Esophagus squamous epithelium (tissue), 5 donors: ENCODE data around the gene RASSF1. TPM values are rescaled to one million over a fixed set of nuclear protein-coding genes. Genes with fewer than 3 reads are reported as not detected.

Experiments
- DNase-seq: peaks from one replicate; lab custom pipeline; 2025; lab: John Stamatoyannopoulos, UW
- H3K27ac ChIP-seq, 4 donors: fragments of 200-600 bp; sonication (generic); one replicate each; pipeline ENCODE4 v1.5.1; 2016 to 2019; ENCODE audit warnings: mild to moderate bottlenecking in 1 of 4
- H3K27me3 ChIP-seq, 4 donors: fragments of 200-600 bp; sonication (generic); 1 replicate in 3 of 4; 2 replicates in 1 of 4; pipeline versions ENCODE4 v1.5.1 to v1.6.0; 2017 to 2021; ENCODE audit warnings: antibody characterized with exemption in 1 of 4
- H3K36me3 ChIP-seq, 3 donors: fragments of 200-600 bp; sonication (generic); one replicate each; pipeline ENCODE4 v1.5.1; 2016 to 2019
- H3K4me1 ChIP-seq, 3 donors: fragments of 200-600 bp; sonication (generic); one replicate each; pipeline ENCODE4 v1.5.1; 2017 to 2019
- H3K4me3 ChIP-seq, 4 donors: fragments of 200-600 bp; sonication (generic); 1 replicate in 3 of 4; 2 replicates in 1 of 4; pipeline ENCODE4 v1.5.1; 2016 to 2019; ENCODE audit warnings: mild to moderate bottlenecking in 2 of 4, moderate library complexity in 1 of 4
- H3K9me3 ChIP-seq, 3 donors: fragments of 200-600 bp; sonication (generic); one replicate each; pipeline ENCODE4 v1.5.1; 2016 to 2019
- CTCF ChIP-seq, 6 experiments: fragments of 450-650 bp in 4 of 6; fragments of 200-600 bp in 2 of 6; sonication (generic) in 2 of 6; IDR thresholded peaks; one replicate each; pipeline ENCODE4 v1.5.1; 2016 to 2019; ENCODE audit warnings: antibody characterized with exemption in 6 of 6, mild to moderate bottlenecking in 4 of 6, moderate library complexity in 4 of 6
- POLR2A ChIP-seq, 4 donors: fragments of 450-650 bp; IDR thresholded peaks; one replicate each; pipeline ENCODE4 v1.6.1; 2017; ENCODE audit warnings: antibody characterized with exemption in 4 of 4, mild to moderate bottlenecking in 4 of 4, moderate library complexity in 3 of 4
- WGBS, 2 donors: methylation state at CpG; one replicate each; pipeline ENCODE4 v1.1.5; 2018; 5-methylcytosine and 5-hydroxymethylcytosine counted together
- intact Hi-C: fragments of 100-400 bp; cut with DNase I; formaldehyde crosslinking; loops from one replicate; pipeline ENCODE4 v1.15.0; 2022
- total RNA-seq, 4 donors: library from RNA; depleted of rRNA; stranded (reverse); fragments of >200 nt; gene quantifications; one replicate each; pipeline ENCODE4 v1.1.0, GENCODE V29; 2016
- donor health status: DM: yes; HTN: yes; CAD: no.

Gene RASSF1
- total RNA-seq, 4 donors from 2014 or later, result 11.9 to 31.7 (median 24.9) TPM

- TF ChIP-seq CTCF (IDR thresholded peaks at IDR 0.05), result no peak
- no peak for TF ChIP-seq POLR2A (IDR thresholded peaks at IDR 0.05)
- Histone ChIP-seq H3K27me3 (no peaks in the 10 kb centered on the region), H3K9me3 (no peaks in the 10 kb centered on the region), H3K4me1 (peaks cover 39 to 55% (median 43%) of the 10 kb centered on the region in 3 donors), H3K27ac (peak overlapping the region in 1 of 4 donors; percentile 94), H3K4me3 (peak overlapping the region in 3 of 4 donors; percentile 85 to 98 (median 89)), H3K36me3 (peaks cover 7 to 38% (median 10%) of the 10 kb centered on the region in 3 donors)
- no peak for DNase-seq
- intact Hi-C loops, result no loop called here
- WGBS, 2 donors, result 14 to 46% methylated on average over 5 to 8 of the region's 8 CpGs
These were observed 19.1 kb upstream of the RASSF1 start for GRCh38 chr3:50359760-50360110.

- 0% methylated on average over 7 of the region's 64 CpGs; no CpG with 5 or more reads in 1 of the 2 donors for WGBS, 2 donors
- Histone ChIP-seq H3K9me3 (no peaks in the 10 kb centered on the region), H3K4me1 (peaks cover 33 to 52% (median 37%) of the 10 kb centered on the region in 3 donors), H3K27me3 (no peaks in the 10 kb centered on the region), H3K27ac (peak within 1 kb of the TSS; percentile 86 to 97 (median 94)), H3K36me3 (peaks cover 13 to 44% (median 16%) of the 10 kb centered on the region in 3 donors), H3K4me3 (peak within 1 kb of the TSS; percentile 85 to 98 (median 92))
- intact Hi-C loops, result no loop called here
- DNase-seq, result peak; percentile 94
- TF ChIP-seq POLR2A (IDR thresholded peaks at IDR 0.05) (peak in 3 of 4 donors; percentile 49 to 75 (median 56)), CTCF (IDR thresholded peaks at IDR 0.05) (peak in 1 of 6 experiments; percentile 29)
These were observed 18.5 kb upstream of the RASSF1 start, which contains the start of gene TMEM115 for GRCh38 chr3:50358911-50359759. Gene TMEM115, minus strand, starts transcription at chr3:50359521. Its CDS starts 458 bp downstream, at chr3:50359063.

- WGBS, 2 donors, result 20 to 60% methylated on average over 1 to 7 of the region's 24 CpGs
- no peaks in the 10 kb centered on the region for H3K9me3 ChIP-seq
- H3K4me1 ChIP-seq, result peaks cover 31 to 57% (median 36%) of the 10 kb centered on the region in 3 donors
- peak overlapping the region; percentile 85 to 98 (median 92) for H3K4me3 ChIP-seq
- intact Hi-C loops, result no loop called here
- peak overlapping the region; percentile 86 to 97 (median 94) for H3K27ac ChIP-seq
- H3K27me3 ChIP-seq, result no peaks in the 10 kb centered on the region
- no peak for TF ChIP-seq CTCF (IDR thresholded peaks at IDR 0.05)
- no peak for TF ChIP-seq POLR2A (IDR thresholded peaks at IDR 0.05)
- H3K36me3 ChIP-seq, result peaks cover 20 to 51% (median 23%) of the 10 kb centered on the region in 3 donors
- DNase-seq, result no peak
These were observed 17.8 kb upstream of the RASSF1 start for GRCh38 chr3:50358355-50358910.

- peak overlapping the region; percentile 85 to 98 (median 92) for H3K4me3 ChIP-seq
- intact Hi-C loops, result no loop called here
- H3K36me3 ChIP-seq, result peaks cover 20 to 57% (median 28%) of the 10 kb centered on the region in 3 donors
- DNase-seq, result no peak
- peaks cover 31 to 66% (median 36%) of the 10 kb centered on the region in 3 donors for H3K4me1 ChIP-seq
- no peak for TF ChIP-seq POLR2A (IDR thresholded peaks at IDR 0.05)
- no peak for TF ChIP-seq CTCF (IDR thresholded peaks at IDR 0.05)
- H3K9me3 ChIP-seq, result no peaks in the 10 kb centered on the region
- peak overlapping the region in 3 of 4 donors; percentile 86 to 97 (median 94) for H3K27ac ChIP-seq
- WGBS, 2 donors, result 60% methylated on average over 1 of the region's 1 CpG; no CpG with 5 or more reads in 1 of the 2 donors
- no peaks in the 10 kb centered on the region for H3K27me3 ChIP-seq
These were observed 16.8 kb upstream of the RASSF1 start for GRCh38 chr3:50357481-50357880.
